Activated naive CD4-positive, alpha-beta T cell treated with anti-CD3 and anti-CD28 coated beads, Interleukin-2, amount 50 U/mL, for 24 hours (primary cell): ENCODE measurements around the gene PCBP4.

Experiments
- H3K27ac Mint-ChIP-seq: one replicate; pipeline ENCODE4 v1.8.0; 2021; ENCODE audit warnings: mild to moderate bottlenecking, mixed read lengths
- H3K27me3 Mint-ChIP-seq: one replicate; pipeline ENCODE4 v1.8.0; 2021; ENCODE audit warnings: mixed read lengths
- H3K36me3 Mint-ChIP-seq: one replicate; pipeline ENCODE4 v1.8.0; 2021; ENCODE audit warnings: mixed read lengths
- H3K4me1 Mint-ChIP-seq: one replicate; pipeline ENCODE4 v1.8.0; 2021; ENCODE audit warnings: mixed read lengths
- H3K4me3 Mint-ChIP-seq: one replicate; pipeline ENCODE4 v1.8.0; 2021; ENCODE audit warnings: mild to moderate bottlenecking, mixed read lengths
- H3K9me3 Mint-ChIP-seq: one replicate; pipeline ENCODE4 v1.8.0; 2021; ENCODE audit warnings: mixed read lengths

PCBP4 gene

DNA sequence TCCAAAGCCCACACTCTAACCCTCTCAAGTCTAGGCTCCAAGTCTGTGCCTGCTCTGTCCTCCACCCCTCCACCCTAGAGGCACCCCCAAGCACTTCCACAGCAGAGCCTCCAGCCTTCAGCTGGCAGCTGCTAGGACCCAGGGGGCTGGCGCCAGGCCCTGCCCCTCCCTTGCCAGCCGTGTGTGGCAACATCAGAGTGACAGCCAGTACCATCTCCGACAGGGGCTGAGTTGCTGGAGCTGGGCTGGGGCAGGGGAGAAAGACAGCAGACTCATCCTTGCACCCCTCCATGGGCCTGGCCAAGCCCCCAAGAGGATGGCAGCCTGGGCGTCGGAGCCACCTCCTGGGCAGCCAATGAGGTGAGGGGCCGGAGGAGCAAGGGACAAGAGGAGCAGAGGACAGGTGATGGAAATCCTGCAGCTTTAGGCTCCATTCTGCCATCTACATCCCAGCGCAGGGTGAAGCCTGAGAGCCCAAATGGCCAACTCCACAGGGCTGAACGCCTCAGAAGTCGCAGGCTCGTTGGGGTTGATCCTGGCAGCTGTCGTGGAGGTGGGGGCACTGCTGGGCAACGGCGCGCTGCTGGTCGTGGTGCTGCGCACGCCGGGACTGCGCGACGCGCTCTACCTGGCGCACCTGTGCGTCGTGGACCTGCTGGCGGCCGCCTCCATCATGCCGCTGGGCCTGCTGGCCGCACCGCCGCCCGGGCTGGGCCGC, 11.9 kb downstream of the PCBP4 start, which contains the start of gene GPR62:
Gene GPR62, plus strand, starts transcription at position 207 of the 718 bp plus-strand sequence. Its CDS starts 272 bp downstream, at position 479.
- Mint-ChIP-seq H3K27ac (no peak within 1 kb of the TSS), H3K4me1 (no peaks in the 10 kb centered on the region), H3K9me3 (no peaks in the 10 kb centered on the region), H3K4me3 (peak within 1 kb of the TSS; percentile 49), H3K36me3 (peaks cover 2% of the 10 kb centered on the region), H3K27me3 (peaks cover 9% of the 10 kb centered on the region)

DNA sequence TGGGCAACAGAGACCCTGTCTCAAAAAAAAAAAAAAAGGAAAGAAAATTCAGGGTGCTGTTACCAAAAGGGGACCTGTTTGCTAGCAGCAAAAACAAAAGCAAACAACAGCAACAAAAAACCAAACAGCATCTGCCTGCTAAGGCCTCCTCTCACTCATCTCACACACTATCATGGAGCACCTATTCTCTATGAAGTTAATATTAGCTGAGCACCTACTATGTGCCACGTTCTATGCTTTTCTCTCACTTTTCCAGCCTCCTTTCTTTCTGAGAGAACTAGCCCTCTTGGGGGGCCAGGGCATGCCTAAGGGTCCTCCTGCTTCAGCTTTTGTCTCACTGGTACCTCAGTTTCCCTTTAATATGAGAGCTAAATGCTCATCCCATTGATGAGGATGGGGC, 12.5 kb downstream of the PCBP4 start:
- peaks cover 9% of the 10 kb centered on the region for H3K27me3 Mint-ChIP-seq
- H3K27ac Mint-ChIP-seq: no peak overlapping the region
- H3K4me1 Mint-ChIP-seq: no peaks in the 10 kb centered on the region
- no peak overlapping the region for H3K4me3 Mint-ChIP-seq
- H3K9me3 Mint-ChIP-seq: no peaks in the 10 kb centered on the region
- peaks cover 2% of the 10 kb centered on the region for H3K36me3 Mint-ChIP-seq

DNA sequence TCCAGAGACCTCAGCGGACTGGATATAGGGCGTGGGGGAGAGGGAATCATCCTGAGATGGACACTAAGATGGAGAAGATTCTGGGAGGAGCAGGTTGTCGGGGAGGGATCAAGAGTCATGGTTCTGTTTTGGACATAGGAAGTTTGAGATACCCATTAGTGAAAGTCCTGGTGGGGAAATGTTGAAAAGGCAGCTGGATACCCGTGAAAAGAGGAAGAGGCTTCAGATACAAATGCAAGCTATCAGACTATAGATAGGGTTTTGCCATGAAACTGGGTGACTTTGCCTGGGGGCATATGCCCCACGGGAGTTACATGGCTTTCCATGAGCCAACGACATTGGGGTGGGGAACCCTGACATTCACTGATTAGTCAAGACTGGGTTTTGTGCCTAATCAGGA, 13.1 kb downstream of the PCBP4 start:
- H3K27me3 Mint-ChIP-seq: peaks cover 9% of the 10 kb centered on the region
- H3K4me3 Mint-ChIP-seq: no peak overlapping the region
- H3K27ac Mint-ChIP-seq: no peak overlapping the region
- peaks cover 2% of the 10 kb centered on the region for H3K36me3 Mint-ChIP-seq
- H3K9me3 Mint-ChIP-seq: no peaks in the 10 kb centered on the region
- no peaks in the 10 kb centered on the region for H3K4me1 Mint-ChIP-seq

DNA sequence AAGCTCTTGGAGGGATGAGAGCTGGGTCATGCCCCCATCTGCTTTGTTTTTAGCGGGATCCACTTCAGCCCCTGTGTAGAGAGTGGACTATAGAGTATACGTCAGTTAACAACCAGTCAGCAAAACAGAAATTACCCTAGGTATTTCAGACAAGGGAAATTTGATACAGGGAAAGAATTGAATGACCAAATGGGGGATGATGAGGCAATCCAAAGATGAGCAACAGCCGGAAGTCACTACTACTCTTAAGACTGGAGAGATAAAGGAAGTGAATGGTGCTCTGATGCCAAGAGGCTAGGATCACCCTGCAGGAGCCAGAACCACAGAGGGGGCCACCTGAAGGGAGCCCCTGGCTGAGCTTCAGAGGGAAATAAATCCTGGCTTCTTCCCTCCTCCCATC, 13.8 kb downstream of the PCBP4 start:
- peaks cover 2% of the 10 kb centered on the region for H3K36me3 Mint-ChIP-seq

DNA sequence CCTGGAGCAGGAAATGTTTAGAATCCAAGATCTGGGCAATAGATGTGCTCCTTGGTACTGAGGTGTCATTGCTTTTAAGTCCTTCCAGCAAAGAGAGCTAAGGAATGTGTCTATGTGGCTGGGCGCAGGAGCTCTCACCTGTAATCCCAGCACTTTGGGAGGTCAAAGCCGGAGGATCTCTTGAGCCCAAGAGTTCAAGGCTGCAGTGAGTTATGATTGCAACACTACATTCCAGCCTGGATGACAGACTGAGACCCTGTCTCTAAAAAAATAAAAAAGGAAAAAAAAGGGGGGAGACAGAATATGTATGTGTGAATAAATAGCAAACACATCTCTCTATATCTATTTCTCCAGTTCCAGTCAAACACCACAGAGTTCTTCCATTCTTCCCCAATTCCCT, 16.4 kb downstream of the PCBP4 start:
- no peaks in the 10 kb centered on the region for H3K4me1 Mint-ChIP-seq
- H3K27me3 Mint-ChIP-seq: peaks cover 8% of the 10 kb centered on the region
- H3K4me3 Mint-ChIP-seq: no peak overlapping the region
- H3K36me3 Mint-ChIP-seq: no peaks in the 10 kb centered on the region
- no peaks in the 10 kb centered on the region for H3K9me3 Mint-ChIP-seq
- no peak overlapping the region for H3K27ac Mint-ChIP-seq

More for the DNA sequence above, 13.8 kb downstream of the PCBP4 start:
- Mint-ChIP-seq H3K27me3 (peaks cover 9% of the 10 kb centered on the region), H3K4me1 (no peaks in the 10 kb centered on the region), H3K4me3 (no peak overlapping the region), H3K27ac (no peak overlapping the region), H3K9me3 (no peaks in the 10 kb centered on the region)

DNA sequence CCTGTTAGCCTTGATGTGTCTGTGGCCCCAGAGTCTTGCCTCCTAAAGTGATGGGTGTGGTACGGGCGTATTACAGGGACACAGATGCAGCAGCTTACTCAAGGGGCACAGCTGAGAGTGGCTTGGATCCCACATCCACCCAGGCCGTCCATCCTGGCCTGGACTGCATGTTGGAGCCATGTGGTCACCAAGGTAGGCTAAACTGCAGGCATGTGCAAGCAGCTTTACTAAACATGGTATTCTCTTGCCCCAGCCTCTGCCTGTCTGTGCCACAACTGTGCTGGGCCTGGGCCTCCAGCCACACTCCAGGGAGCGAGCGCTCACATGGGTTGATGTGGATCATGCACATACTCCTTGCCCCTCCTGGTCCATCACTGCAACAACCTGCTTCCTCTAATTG, 18.1 kb downstream of the PCBP4 start:
- H3K4me1 Mint-ChIP-seq: no peaks in the 10 kb centered on the region

DNA sequence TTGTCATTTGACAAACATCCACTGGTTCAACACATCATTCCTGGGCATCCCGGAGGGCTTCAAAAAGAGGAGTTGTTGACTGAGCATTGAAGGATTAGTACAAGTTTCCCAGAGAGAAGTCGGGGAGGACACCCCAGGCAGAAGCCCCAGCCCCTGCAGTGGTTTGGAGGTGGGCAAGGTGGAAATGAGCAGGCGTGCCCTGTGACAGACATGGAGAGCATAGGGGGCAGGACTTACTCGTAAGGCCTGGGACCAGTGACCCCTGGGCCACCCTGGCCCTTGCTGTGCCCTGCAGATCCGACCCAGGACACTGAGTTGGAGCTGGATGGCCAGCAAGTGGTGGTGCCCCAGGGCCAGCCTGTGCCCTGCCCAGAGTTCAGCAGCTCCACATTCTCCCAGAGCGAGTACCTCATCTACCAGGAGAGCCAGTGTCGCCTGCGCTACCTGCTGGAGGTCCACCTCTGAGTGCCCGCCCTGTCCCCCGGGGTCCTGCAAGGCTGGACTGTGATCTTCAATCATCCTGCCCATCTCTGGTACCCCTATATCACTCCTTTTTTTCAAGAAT, 19.2 kb downstream of the PCBP4 start:
- no peak overlapping the region for H3K4me3 Mint-ChIP-seq
- no peak overlapping the region for H3K27ac Mint-ChIP-seq
- peaks cover 1% of the 10 kb centered on the region for H3K27me3 Mint-ChIP-seq
- H3K9me3 Mint-ChIP-seq: no peaks in the 10 kb centered on the region
- no peaks in the 10 kb centered on the region for H3K36me3 Mint-ChIP-seq
- H3K4me1 Mint-ChIP-seq: no peaks in the 10 kb centered on the region

More for the DNA sequence above, 18.1 kb downstream of the PCBP4 start:
- Mint-ChIP-seq H3K27me3 (peaks cover 8% of the 10 kb centered on the region), H3K27ac (no peak overlapping the region), H3K36me3 (no peaks in the 10 kb centered on the region), H3K4me3 (no peak overlapping the region), H3K9me3 (no peaks in the 10 kb centered on the region)

DNA sequence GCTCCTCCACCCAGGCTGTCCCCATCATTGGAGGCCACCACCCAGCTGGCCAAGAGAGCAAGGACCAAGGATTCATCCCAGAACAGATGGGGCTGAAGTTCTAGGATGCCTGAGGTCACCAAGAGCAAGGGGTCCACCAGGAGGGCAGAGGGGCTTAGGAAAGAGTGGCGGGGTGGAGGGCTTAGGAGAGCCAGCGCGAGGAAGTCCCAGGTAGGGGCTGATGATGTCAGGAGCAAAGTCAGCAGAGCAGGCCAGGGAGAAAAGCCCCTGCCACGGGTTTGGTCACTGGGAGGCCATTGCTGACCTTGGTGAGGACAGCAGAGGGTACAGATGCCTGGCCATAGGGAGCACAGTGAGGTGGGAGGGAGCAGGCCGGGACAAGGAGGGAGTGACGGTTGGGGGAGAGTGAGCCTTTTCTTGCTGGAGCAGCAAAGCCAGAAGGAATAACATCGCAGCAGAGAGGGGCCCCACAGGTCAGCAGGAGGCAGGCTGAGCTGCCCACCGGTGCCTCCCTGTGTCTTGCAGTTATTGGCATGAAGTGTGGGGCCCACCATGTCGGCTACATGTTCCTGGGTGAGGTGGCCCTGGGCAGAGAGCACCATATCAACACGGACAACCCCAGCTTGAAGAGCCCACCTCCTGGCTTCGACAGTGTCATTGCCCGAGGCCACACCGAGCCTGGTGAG, 19.9 kb downstream of the PCBP4 start:
- Mint-ChIP-seq H3K4me3 (no peak overlapping the region), H3K27ac (no peak overlapping the region), H3K9me3 (no peaks in the 10 kb centered on the region)

DNA sequence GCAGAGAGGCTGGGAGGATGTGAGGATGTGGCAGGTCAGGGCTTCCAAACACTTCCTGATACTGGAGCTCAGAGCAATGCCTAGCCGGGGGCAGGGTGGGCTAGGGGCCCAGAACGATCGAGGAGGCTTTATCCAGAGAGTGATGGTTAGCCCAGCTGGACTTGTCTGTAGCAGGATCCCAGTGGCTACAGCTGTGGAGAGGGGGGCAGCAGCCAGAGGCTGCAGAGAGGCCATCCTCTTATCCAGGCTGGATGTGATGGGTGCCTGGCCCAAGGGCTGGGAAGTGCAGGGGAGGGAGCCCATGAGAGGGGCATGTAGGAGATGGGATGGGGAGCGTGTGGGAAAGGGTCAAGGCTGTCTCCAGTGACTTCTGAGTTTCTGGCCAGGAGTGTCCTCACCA, 20.5 kb downstream of the PCBP4 start:
- H3K9me3 Mint-ChIP-seq: no peaks in the 10 kb centered on the region
- H3K27me3 Mint-ChIP-seq: no peaks in the 10 kb centered on the region
- H3K4me1 Mint-ChIP-seq: peaks cover 6% of the 10 kb centered on the region
- no peak overlapping the region for H3K4me3 Mint-ChIP-seq
- no peak overlapping the region for H3K27ac Mint-ChIP-seq
- H3K36me3 Mint-ChIP-seq: no peaks in the 10 kb centered on the region

More for the DNA sequence above, 19.9 kb downstream of the PCBP4 start:
- Mint-ChIP-seq H3K27me3 (no peaks in the 10 kb centered on the region), H3K36me3 (no peaks in the 10 kb centered on the region), H3K4me1 (peaks cover 6% of the 10 kb centered on the region)

DNA sequence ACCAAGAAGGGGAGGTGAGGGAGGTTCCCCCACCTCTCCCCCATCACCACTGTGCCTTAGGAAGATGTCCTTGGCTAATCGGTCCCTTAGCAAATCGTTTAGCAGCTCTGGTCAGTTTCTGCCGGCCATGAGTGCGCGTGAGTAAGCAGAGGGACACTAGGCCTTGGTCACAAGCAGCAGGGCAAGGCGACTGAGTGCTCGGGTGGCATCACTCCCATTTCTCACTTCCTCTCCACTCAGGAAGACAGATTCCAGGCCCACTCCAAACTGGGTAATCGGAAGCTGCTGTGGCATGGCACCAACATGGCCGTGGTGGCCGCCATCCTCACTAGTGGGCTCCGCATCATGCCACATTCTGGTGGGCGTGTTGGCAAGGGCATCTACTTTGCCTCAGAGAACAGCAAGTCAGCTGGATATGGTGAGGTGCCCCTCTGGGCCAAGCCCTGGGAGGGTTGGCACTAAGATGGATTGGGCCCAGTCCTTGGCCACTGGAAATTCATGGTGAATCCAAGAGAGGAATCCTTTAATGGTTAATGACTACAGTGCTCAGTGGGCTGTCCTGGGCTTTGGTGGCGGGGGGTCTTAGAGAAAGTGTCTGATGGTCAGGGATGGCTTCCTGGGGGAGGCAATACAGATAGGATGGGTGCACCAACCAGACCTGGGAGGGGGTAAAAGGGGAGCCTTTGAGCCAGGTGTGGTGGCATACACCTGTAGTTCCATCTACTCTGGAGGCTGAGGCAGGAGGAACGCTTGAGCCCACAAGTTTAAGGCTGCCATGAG, 21.1 kb downstream of the PCBP4 start:
- Mint-ChIP-seq H3K27ac (no peak overlapping the region), H3K27me3 (no peaks in the 10 kb centered on the region), H3K4me3 (no peak overlapping the region), H3K4me1 (peaks cover 6% of the 10 kb centered on the region), H3K36me3 (peaks cover 1% of the 10 kb centered on the region), H3K9me3 (no peaks in the 10 kb centered on the region)

DNA sequence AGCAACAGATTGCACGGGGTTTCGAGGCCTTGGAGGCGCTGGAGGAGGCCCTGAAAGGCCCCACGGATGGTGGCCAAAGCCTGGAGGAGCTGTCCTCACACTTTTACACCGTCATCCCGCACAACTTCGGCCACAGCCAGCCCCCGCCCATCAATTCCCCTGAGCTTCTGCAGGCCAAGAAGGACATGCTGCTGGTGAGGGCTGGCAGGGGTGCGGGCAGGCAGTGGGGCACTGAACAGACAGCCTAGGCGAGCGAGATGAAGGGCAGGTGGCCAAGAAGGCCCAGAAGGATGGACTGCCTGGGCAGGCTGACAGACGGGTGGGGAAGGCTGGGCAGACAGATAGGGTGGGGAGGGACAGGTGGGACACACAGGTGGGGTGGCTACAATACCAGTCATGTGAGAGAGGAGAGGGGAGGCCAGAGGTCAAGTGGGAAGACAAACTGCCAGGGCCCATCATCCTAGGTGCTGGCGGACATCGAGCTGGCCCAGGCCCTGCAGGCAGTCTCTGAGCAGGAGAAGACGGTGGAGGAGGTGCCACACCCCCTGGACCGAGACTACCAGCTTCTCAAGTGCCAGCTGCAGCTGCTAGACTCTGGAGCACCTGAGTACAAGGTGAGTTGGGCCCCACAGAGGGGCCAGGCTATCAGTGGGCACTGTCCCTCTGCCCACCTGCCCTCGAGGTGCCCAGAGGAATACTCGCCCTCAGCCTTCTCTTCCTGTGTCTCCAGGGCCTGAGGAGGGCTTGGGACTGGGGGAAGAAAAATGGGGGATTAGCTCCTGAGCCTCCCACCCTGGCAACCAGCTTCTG, 22.0 kb downstream of the PCBP4 start:
- Mint-ChIP-seq H3K4me3 (no peak overlapping the region), H3K4me1 (peaks cover 14% of the 10 kb centered on the region), H3K36me3 (peaks cover 9% of the 10 kb centered on the region), H3K27ac (no peak overlapping the region), H3K9me3 (no peaks in the 10 kb centered on the region), H3K27me3 (no peaks in the 10 kb centered on the region)

DNA sequence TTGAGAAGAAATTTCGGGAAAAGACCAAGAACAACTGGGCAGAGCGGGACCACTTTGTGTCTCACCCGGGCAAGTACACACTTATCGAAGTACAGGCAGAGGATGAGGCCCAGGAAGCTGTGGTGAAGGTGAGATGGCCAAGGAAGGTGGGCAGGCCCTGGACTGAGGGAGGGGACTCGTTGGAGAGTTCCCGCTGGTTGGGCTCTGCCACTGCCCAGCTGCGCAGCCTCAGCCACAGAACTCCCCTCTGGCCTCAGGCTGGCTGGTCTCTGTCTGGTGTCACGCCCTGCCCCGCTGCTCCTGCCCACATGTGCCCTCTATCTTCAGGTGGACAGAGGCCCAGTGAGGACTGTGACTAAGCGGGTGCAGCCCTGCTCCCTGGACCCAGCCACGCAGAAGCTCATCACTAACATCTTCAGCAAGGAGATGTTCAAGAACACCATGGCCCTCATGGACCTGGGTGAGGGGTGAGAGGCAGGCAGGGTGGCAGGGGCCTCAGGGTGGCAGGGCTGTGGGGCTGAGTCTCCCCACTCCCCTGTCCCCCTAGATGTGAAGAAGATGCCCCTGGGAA, 22.7 kb downstream of the PCBP4 start:
- Mint-ChIP-seq H3K36me3 (peaks cover 9% of the 10 kb centered on the region), H3K27me3 (no peaks in the 10 kb centered on the region), H3K4me3 (no peak overlapping the region), H3K9me3 (no peaks in the 10 kb centered on the region), H3K27ac (no peak overlapping the region), H3K4me1 (peaks cover 21% of the 10 kb centered on the region)

DNA sequence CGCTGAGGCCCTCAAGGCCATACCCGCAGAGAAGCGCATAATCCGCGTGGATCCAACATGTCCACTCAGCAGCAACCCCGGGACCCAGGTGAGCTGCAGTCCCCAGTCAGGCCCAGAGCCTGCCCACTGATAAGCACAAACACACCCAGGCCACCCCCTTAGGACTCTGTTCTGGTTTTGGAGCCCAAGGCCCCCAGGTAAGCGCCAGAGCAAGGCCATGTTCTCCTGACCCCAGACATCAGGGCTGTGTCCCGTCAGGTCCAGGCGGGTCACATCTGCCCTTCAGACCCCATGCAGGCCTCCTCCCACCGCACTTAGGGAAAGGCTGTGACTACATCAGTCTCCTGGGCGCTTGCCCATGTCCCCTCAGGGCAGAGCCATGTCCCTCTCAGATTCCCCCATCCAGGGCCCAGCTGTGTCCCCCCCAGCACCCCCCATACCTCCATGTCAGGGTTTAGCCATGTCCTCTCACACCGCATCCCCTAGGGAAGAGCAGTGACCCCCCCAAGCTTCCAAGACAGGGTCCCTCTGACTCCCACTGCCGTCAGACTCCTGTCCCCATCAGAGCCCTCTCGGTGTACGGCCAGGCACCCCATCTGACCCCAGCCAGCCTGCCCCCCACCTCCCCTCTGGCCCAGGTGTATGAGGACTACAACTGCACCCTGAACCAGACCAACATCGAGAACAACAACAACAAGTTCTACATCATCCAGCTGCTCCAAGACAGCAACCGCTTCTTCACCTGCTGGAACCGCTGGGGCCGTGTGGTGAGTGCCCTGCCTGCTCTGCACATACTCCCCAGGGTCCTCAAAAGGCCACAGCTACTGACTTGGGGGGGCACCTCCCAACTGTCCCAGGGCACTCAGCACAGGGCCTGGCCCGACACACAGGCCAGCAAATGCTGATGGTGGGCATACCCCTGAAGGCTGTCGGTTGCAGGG, 23.5 kb downstream of the PCBP4 start:
- Mint-ChIP-seq H3K36me3 (peaks cover 14% of the 10 kb centered on the region), H3K4me1 (peaks cover 27% of the 10 kb centered on the region), H3K27me3 (no peaks in the 10 kb centered on the region), H3K4me3 (peak overlapping the region; percentile 36), H3K27ac (no peak overlapping the region), H3K9me3 (no peaks in the 10 kb centered on the region)
